GM12878 (cell line): Measurements from ENCODE around the gene ADAM30. TPM values are rescaled to one million over a fixed set of nuclear protein-coding genes. Genes with fewer than 3 reads are reported as not detected.

Experiments used
- ATAC-seq: fragments of 200-7000 bp; cut with Tn5 transposase; 3 replicates; pipeline ENCODE4 v1.9.1; 2020; ENCODE audit warnings: mild to moderate bottlenecking, moderate library complexity
- BruUV-seq: library from RNA; stranded (reverse); fragments of 400-500 nt; replicated peaks from 2 replicates; lab custom pipeline; 2021; lab: Mats Ljungman, UMichigan
- CTCF ChIA-PET: fragments of 300-600 bp; sonication (Branson Sonifier 250); formaldehyde crosslinking; extraction: SDS; loops from one replicate; lab custom pipeline; 2021; ENCODE audit warnings: inconsistent platforms; lab: Yijun Ruan, JAX
- POLR2A ChIA-PET: fragments of 350-600 bp; formaldehyde crosslinking; extraction: SDS; loops from one replicate; lab custom pipeline; 2021; ENCODE audit warnings: inconsistent platforms; lab: Charles Lee
- RAD21 ChIA-PET: fragments of 300-600 bp; sonication (Branson Sonifier 250); formaldehyde crosslinking; loops from one replicate; lab custom pipeline; 2023; ENCODE audit warnings: antibody characterized with exemption; ENCODE audit not compliant: unreplicated experiment; lab: Charles Lee
- SMC1A ChIA-PET: fragments of 300-600 bp; sonication (Branson Sonifier 250); formaldehyde crosslinking; loops from one replicate; lab custom pipeline; 2023; ENCODE audit not compliant: unreplicated experiment, uncharacterized antibody; lab: Charles Lee
- DNase-seq: peaks from one replicate; pipeline ENCODE4 v3.0.0-alpha.2; 2011; ENCODE audit warnings: low read depth, low spot score
- FAIRE-seq: peaks from 3 replicates; lab custom pipeline; 2011; peaks lifted over from hg19 to GRCh38; lab: Jason Lieb, UNC
- H2AFZ ChIP-seq: 2 replicates; pipeline ENCODE4 v1.6.0; 2011; ENCODE audit warnings: low read depth, low read length, control low read depth; ENCODE audit not compliant: control insufficient read depth
- H3K27ac ChIP-seq: 2 replicates; pipeline ENCODE4 v1.5.1; 2011; ENCODE audit warnings: control low read depth; ENCODE audit not compliant: control insufficient read depth, insufficient read depth
- H3K27me3 ChIP-seq, 2 experiments: replicated peaks in 1 of 2; 2 replicates each; pipeline versions ENCODE4 v1.6.0 to v1.6.1; 2011; ENCODE audit warnings: low read length in 1 of 2; ENCODE audit not compliant: control insufficient read depth in 2 of 2, insufficient read depth in 2 of 2
- H3K36me3 ChIP-seq, 2 experiments: 2 replicates each; pipeline ENCODE4 v1.5.1; 2011; ENCODE audit warnings: low read length in 1 of 2; ENCODE audit not compliant: control insufficient read depth in 2 of 2, insufficient read depth in 2 of 2
- H3K4me1 ChIP-seq: 2 replicates; pipeline ENCODE4 v1.6.1; 2011; ENCODE audit warnings: mild to moderate bottlenecking, low read length, moderate library complexity, mixed read lengths; ENCODE audit not compliant: control insufficient read depth, insufficient read depth
- H3K4me2 ChIP-seq: 2 replicates; pipeline ENCODE4 v1.6.0; 2011; ENCODE audit warnings: control low read depth; ENCODE audit not compliant: control insufficient read depth, insufficient read depth
- H3K4me3 ChIP-seq: fragments of 200-600 bp; sonication (generic); 2 replicates; pipeline ENCODE4 v1.5.1; 2016
- H3K79me2 ChIP-seq: 2 replicates; pipeline ENCODE4 v1.6.0; 2011; ENCODE audit warnings: low read length; ENCODE audit not compliant: control insufficient read depth, insufficient read depth
- H3K9ac ChIP-seq: 2 replicates; pipeline ENCODE4 v1.8.0; 2011; ENCODE audit warnings: low read length, control low read depth, mixed read lengths; ENCODE audit not compliant: control insufficient read depth, insufficient read depth
- H3K9me3 ChIP-seq: replicated peaks from 3 replicates; pipeline ENCODE4 v1.5.1; 2011; ENCODE audit warnings: mild to moderate bottlenecking, low read length; ENCODE audit not compliant: control insufficient read depth, insufficient read depth
- H4K20me1 ChIP-seq: 2 replicates; pipeline ENCODE4 v1.6.0; 2011; ENCODE audit not compliant: control insufficient read depth, insufficient read depth
- CREM ChIP-seq: IDR thresholded peaks from 2 replicates; pipeline ENCODE4 v1.6.1; 2014; ENCODE audit warnings: antibody characterized with exemption, low read depth
- HDAC6 ChIP-seq: fragments of 200-600 bp; sonication (generic); IDR thresholded peaks from one replicate; pipeline ENCODE4 v1.8.0; 2017; ENCODE audit warnings: antibody characterized with exemption; ENCODE audit not compliant: unreplicated experiment
- NFIC ChIP-seq: IDR thresholded peaks from 2 replicates; pipeline ENCODE4 v1.6.1; 2012; ENCODE audit warnings: low read depth, mild to moderate bottlenecking, inconsistent platforms, low read length, moderate library complexity
- NFXL1 ChIP-seq: fragments of 450-650 bp; IDR thresholded peaks from 2 replicates; pipeline ENCODE4 v1.6.1; 2017; ENCODE audit warnings: antibody characterized with exemption, mild to moderate bottlenecking, borderline replicate concordance
- NRF1 ChIP-seq: conservative IDR thresholded peaks from 2 replicates; pipeline ENCODE4 v1.6.1; 2011; ENCODE audit warnings: mild to moderate bottlenecking, low read depth, low read length, improper control_type of control experiment
- SUZ12 ChIP-seq: fragments of 200-600 bp; sonication (generic); IDR thresholded peaks from one replicate; pipeline ENCODE4 v1.6.1; 2018; ENCODE audit warnings: antibody characterized with exemption, mild to moderate bottlenecking; ENCODE audit not compliant: unreplicated experiment
- ZNF207 ChIP-seq: fragments of 450-650 bp; IDR thresholded peaks from 2 replicates; pipeline ENCODE4 v1.6.1; 2014; ENCODE audit warnings: antibody characterized with exemption, mild to moderate bottlenecking, borderline replicate concordance
- in situ Hi-C: fragments of 300-500 bp; cut with MboI; formaldehyde crosslinking; loops from 9 replicates; pipeline ENCODE4 v1.14.3; 2018; ENCODE audit warnings: mixed read lengths
- intact Hi-C: fragments of 100-400 bp; cut with micrococcal nuclease; formaldehyde crosslinking; loops from one replicate; pipeline ENCODE4 v1.14.2; 2022; ENCODE audit not compliant: unreplicated experiment
- polyA plus RNA-seq, 11 experiments: library from polyadenylated mRNA; depleted of rRNA in 4 of 11; unstranded in 6 of 11; stranded (reverse) in 5 of 11; fragments of >200 nt; fragmentation: Nextera tagmentation in 4 of 11; fragmentation: Illumina TruSeq in 1 of 11; extraction: Ambion mirVana in 4 of 11; extraction: Trizol in 1 of 11; gene quantifications; 1 replicate in 1 of 11; 2 replicates in 10 of 11; pipeline versions ENCODE4 v1.2.1 to v1.2.3, GENCODE V29; 2011 to 2016; ENCODE audit warnings: inconsistent platforms in 2 of 11, missing spikeins in 2 of 11, low read depth in 1 of 11
- total RNA-seq, 4 experiments: library from RNA; depleted of rRNA in 3 of 4; stranded (reverse); fragments of >200 nt in 3 of 4; fragmentation: Illumina TruSeq in 1 of 4; extraction: Trizol in 1 of 4; gene quantifications; 2 replicates each; pipeline versions ENCODE4 v1.2.1 to v1.2.3, GENCODE V29; 2013 to 2021
- TF ChIP-seq, protein P1 (sequence below): fragments of 450-650 bp; formaldehyde crosslinking; IDR thresholded peaks from 2 replicates; pipeline ENCODE4 v1.4.0; 2020; ENCODE audit warnings: mild to moderate bottlenecking, moderate library complexity
- TF ChIP-seq, protein P2 (sequence below): fragments of 450-650 bp; IDR thresholded peaks from 2 replicates; pipeline ENCODE4 v1.6.1; 2017; ENCODE audit warnings: mild to moderate bottlenecking, moderate library complexity
- TF ChIP-seq, protein P3 (sequence below): IDR thresholded peaks from 2 replicates; pipeline ENCODE4 v1.6.1; 2011; ENCODE audit warnings: low read depth, mild to moderate bottlenecking, low read length, moderate library complexity, borderline replicate concordance; ENCODE audit errors: extremely low read depth
- TF ChIP-seq, protein P4 (sequence below): fragments of 450-650 bp; conservative IDR thresholded peaks from 2 replicates; pipeline ENCODE4 v1.6.1; 2017; ENCODE audit warnings: mild to moderate bottlenecking, moderate library complexity

Gene ADAM30
- total and polyA plus RNA-seq, 10 of the 15 experiments (the other 5 are each of a cell fraction or from before 2014, with no cell fraction given) = not detected

DNA sequence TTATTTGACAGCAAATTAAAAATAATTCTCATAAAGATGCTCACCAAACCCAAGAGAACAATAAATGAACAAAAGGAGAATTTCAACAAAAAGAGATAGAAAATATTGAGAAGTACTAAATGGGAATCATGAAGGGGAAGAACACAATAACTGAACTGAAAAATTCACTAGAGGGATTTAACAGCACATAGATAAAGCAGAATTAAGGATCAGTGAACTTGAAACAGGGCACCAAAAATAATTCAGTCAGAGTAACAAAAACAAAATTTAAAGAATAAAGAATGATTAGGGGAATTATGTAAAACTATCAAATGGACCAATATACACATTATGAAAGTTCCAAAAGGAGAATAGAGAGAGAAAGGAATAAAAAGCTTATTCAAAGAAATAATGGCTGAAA is 7.8 kb downstream of the ADAM30 start:
- H4K20me1 ChIP-seq = no peaks in the 10 kb centered on the region
- no peak for ATAC-seq
- no peaks in the 10 kb centered on the region for H3K36me3 ChIP-seq
- no peak overlapping the region for H2AFZ ChIP-seq
- intact Hi-C loops = loop anchor here (5.0 kb wide), 1 partner anchor 79 kb away; no protein-coding TSS in a partner anchor
- no peak for TF ChIP-seq HDAC6
- TF ChIP-seq SUZ12 = no peak
- TF ChIP-seq, protein P1, sequence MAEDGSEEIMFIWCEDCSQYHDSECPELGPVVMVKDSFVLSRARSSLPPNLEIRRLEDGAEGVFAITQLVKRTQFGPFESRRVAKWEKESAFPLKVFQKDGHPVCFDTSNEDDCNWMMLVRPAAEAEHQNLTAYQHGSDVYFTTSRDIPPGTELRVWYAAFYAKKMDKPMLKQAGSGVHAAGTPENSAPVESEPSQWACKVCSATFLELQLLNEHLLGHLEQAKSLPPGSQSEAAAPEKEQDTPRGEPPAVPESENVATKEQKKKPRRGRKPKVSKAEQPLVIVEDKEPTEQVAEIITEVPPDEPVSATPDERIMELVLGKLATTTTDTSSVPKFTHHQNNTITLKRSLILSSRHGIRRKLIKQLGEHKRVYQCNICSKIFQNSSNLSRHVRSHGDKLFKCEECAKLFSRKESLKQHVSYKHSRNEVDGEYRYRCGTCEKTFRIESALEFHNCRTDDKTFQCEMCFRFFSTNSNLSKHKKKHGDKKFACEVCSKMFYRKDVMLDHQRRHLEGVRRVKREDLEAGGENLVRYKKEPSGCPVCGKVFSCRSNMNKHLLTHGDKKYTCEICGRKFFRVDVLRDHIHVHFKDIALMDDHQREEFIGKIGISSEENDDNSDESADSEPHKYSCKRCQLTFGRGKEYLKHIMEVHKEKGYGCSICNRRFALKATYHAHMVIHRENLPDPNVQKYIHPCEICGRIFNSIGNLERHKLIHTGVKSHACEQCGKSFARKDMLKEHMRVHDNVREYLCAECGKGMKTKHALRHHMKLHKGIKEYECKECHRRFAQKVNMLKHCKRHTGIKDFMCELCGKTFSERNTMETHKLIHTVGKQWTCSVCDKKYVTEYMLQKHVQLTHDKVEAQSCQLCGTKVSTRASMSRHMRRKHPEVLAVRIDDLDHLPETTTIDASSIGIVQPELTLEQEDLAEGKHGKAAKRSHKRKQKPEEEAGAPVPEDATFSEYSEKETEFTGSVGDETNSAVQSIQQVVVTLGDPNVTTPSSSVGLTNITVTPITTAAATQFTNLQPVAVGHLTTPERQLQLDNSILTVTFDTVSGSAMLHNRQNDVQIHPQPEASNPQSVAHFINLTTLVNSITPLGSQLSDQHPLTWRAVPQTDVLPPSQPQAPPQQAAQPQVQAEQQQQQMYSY (CRISPR knock-in tag) = no peak
- TF ChIP-seq ZNF207 = no peak
- TF ChIP-seq CREM = no peak
- no peak for TF ChIP-seq NFIC
- no peak for TF ChIP-seq NRF1
- TF ChIP-seq, protein P2, sequence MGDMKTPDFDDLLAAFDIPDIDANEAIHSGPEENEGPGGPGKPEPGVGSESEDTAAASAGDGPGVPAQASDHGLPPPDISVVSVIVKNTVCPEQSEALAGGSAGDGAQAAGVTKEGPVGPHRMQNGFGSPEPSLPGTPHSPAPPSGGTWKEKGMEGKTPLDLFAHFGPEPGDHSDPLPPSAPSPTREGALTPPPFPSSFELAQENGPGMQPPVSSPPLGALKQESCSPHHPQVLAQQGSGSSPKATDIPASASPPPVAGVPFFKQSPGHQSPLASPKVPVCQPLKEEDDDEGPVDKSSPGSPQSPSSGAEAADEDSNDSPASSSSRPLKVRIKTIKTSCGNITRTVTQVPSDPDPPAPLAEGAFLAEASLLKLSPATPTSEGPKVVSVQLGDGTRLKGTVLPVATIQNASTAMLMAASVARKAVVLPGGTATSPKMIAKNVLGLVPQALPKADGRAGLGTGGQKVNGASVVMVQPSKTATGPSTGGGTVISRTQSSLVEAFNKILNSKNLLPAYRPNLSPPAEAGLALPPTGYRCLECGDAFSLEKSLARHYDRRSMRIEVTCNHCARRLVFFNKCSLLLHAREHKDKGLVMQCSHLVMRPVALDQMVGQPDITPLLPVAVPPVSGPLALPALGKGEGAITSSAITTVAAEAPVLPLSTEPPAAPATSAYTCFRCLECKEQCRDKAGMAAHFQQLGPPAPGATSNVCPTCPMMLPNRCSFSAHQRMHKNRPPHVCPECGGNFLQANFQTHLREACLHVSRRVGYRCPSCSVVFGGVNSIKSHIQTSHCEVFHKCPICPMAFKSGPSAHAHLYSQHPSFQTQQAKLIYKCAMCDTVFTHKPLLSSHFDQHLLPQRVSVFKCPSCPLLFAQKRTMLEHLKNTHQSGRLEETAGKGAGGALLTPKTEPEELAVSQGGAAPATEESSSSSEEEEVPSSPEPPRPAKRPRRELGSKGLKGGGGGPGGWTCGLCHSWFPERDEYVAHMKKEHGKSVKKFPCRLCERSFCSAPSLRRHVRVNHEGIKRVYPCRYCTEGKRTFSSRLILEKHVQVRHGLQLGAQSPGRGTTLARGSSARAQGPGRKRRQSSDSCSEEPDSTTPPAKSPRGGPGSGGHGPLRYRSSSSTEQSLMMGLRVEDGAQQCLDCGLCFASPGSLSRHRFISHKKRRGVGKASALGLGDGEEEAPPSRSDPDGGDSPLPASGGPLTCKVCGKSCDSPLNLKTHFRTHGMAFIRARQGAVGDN = no peak
- TF ChIP-seq, protein P3, sequence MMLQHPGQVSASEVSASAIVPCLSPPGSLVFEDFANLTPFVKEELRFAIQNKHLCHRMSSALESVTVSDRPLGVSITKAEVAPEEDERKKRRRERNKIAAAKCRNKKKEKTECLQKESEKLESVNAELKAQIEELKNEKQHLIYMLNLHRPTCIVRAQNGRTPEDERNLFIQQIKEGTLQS = no peak
- TF ChIP-seq, protein P4, sequence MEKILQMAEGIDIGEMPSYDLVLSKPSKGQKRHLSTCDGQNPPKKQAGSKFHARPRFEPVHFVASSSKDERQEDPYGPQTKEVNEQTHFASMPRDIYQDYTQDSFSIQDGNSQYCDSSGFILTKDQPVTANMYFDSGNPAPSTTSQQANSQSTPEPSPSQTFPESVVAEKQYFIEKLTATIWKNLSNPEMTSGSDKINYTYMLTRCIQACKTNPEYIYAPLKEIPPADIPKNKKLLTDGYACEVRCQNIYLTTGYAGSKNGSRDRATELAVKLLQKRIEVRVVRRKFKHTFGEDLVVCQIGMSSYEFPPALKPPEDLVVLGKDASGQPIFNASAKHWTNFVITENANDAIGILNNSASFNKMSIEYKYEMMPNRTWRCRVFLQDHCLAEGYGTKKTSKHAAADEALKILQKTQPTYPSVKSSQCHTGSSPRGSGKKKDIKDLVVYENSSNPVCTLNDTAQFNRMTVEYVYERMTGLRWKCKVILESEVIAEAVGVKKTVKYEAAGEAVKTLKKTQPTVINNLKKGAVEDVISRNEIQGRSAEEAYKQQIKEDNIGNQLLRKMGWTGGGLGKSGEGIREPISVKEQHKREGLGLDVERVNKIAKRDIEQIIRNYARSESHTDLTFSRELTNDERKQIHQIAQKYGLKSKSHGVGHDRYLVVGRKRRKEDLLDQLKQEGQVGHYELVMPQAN = no peak
- TF ChIP-seq NFXL1 = no peak
- no peak overlapping the region for H3K4me2 ChIP-seq
- SMC1A ChIA-PET = no interaction called here
- no peak for DNase-seq
- in situ Hi-C loops = no loop called here
- FAIRE-seq = no peak
- BruUV-seq = no TSS peak
- no peak overlapping the region for H3K27ac ChIP-seq
- H3K4me3 ChIP-seq = no peak overlapping the region
- H3K9ac ChIP-seq = no peak overlapping the region
- CTCF ChIA-PET = no interaction called here
- POLR2A ChIA-PET = no interaction called here
- RAD21 ChIA-PET = no interaction called here
- H3K4me1 ChIP-seq = no peaks in the 10 kb centered on the region
- H3K9me3 ChIP-seq = no peaks in the 10 kb centered on the region; the same call in 2 of the 3 replicates
- no peaks in the 10 kb centered on the region for H3K79me2 ChIP-seq
- H3K27me3 ChIP-seq = no peaks in the 10 kb centered on the region; a peak in 2 of 4 replicates
